Measurements from ENCODE around the gene SGMS2. TPM values are rescaled to one million over a fixed set of nuclear protein-coding genes. Genes with fewer than 3 reads are reported as not detected.

The SGMS2 gene
- total and polyA plus RNA-seq, 4 donors: 7.3 to 41.7 (median 14.1) TPM

GRCh38 chr4:107799669-107800450, 24.9 kb upstream of the SGMS2 start:
- WGBS: 43% methylated on average over 10 of the region's 10 CpGs
- Histone ChIP-seq H3K4me3 (ENCODE audit: low read depth in 1 of 3, low read length in 3 of 3) (peak overlapping the region; percentile 26 to 41 (median 39)), H3K9ac (ENCODE audit: low read depth in 1 of 2, low read length in 2 of 2) (no peak overlapping the region), H3K4me1 (ENCODE audit: control insufficient read depth in 4 of 4, insufficient read depth in 4 of 4, low read length in 3 of 4) (no peaks in the 10 kb centered on the region), H3K36me3 (ENCODE audit: control insufficient read depth in 4 of 4, insufficient read depth in 3 of 4, low read depth in 1 of 4, low read length in 3 of 4) (no peaks in the 10 kb centered on the region), H3K27ac (ENCODE audit: low read depth in 1 of 2, low read length in 2 of 2) (peak overlapping the region in 1 of 2 donors; percentile 7), H3K9me3 (ENCODE audit: control insufficient read depth in 4 of 4, low read length in 3 of 4) (no peaks in the 10 kb centered on the region), H3K27me3 (ENCODE audit: control insufficient read depth in 4 of 4, insufficient read depth in 4 of 4, low read length in 3 of 4) (no peaks in the 10 kb centered on the region)
- no peak for DNase-seq (ENCODE audit: low spot score)
- TF ChIP-seq FOXA2 (IDR thresholded peaks at IDR 0.05) (no peak), TAF1 (conservative IDR thresholded peaks at IDR 0.05) (peak; percentile 29), YY1 (IDR thresholded peaks at IDR 0.05) (peak; percentile 23)

GRCh38 chr4:107800706-107801105, 24.0 kb upstream of the SGMS2 start:
- no peaks in the 10 kb centered on the region for H3K9me3 ChIP-seq (ENCODE audit: control insufficient read depth in 4 of 4, low read length in 3 of 4)
- DNase-seq (ENCODE audit: low spot score): no peak
- 76% methylated on average over 1 of the region's 1 CpG for WGBS
- no peaks in the 10 kb centered on the region for H3K36me3 ChIP-seq (ENCODE audit: control insufficient read depth in 4 of 4, insufficient read depth in 3 of 4, low read depth in 1 of 4, low read length in 3 of 4)
- no peak overlapping the region for H3K9ac ChIP-seq (ENCODE audit: low read depth in 1 of 2, low read length in 2 of 2)
- TF ChIP-seq EGR1 (IDR thresholded peaks at IDR 0.05; ENCODE audit: low read depth in 2 of 2) (no peak), FOXA2 (IDR thresholded peaks at IDR 0.05) (no peak), RXRA (IDR thresholded peaks at IDR 0.05) (no peak), GABPA (IDR thresholded peaks at IDR 0.05 in 1 of 2, conservative IDR thresholded peaks at IDR 0.05 in 1 of 2) (no peak), HNF4A (conservative IDR thresholded peaks at IDR 0.05) (no peak), ATF3 (IDR thresholded peaks at IDR 0.05) (no peak), MAX (IDR thresholded peaks at IDR 0.05) (no peak), JUND (IDR thresholded peaks at IDR 0.05) (no peak), HNF4G (IDR thresholded peaks at IDR 0.05) (no peak), FOXA1 (IDR thresholded peaks at IDR 0.05) (no peak), SP1 (IDR thresholded peaks at IDR 0.05) (no peak), YY1 (IDR thresholded peaks at IDR 0.05) (no peak), RAD21 (IDR thresholded peaks at IDR 0.05) (no peak), CTCF (IDR thresholded peaks at IDR 0.05; ENCODE audit: low read depth, low read length, missing input control) (no peak), REST (IDR thresholded peaks at IDR 0.05) (no peak), TAF1 (conservative IDR thresholded peaks at IDR 0.05) (no peak), ZBTB33 (IDR thresholded peaks at IDR 0.05) (no peak), NR2F2 (IDR thresholded peaks at IDR 0.05) (no peak)
- no peak overlapping the region for H3K27ac ChIP-seq (ENCODE audit: low read depth in 1 of 2, low read length in 2 of 2)
- H3K4me1 ChIP-seq (ENCODE audit: control insufficient read depth in 4 of 4, insufficient read depth in 4 of 4, low read length in 3 of 4): no peaks in the 10 kb centered on the region
- H3K27me3 ChIP-seq (ENCODE audit: control insufficient read depth in 4 of 4, insufficient read depth in 4 of 4, low read length in 3 of 4): no peaks in the 10 kb centered on the region
- H3K4me3 ChIP-seq (ENCODE audit: low read depth in 1 of 3, low read length in 3 of 3): no peak overlapping the region
